ENCODE data around the gene APOL1. TPM values are rescaled to one million over a fixed set of nuclear protein-coding genes. Genes with fewer than 3 reads are reported as not detected.

The APOL1 gene
- total RNA-seq, 1 experiment from 2014 or later = 0.30 TPM

GRCh38 chr22:36223504-36223903 lies 29.4 kb upstream of the APOL1 start:
- CTCF ChIA-PET = interaction anchor here (0.7 kb wide), 1 partner anchor 29 kb away, joined by 3 read pairs; no protein-coding TSS in a partner anchor
- POLR2A ChIA-PET = no interaction called here

More at GRCh38 chr22:36223504-36223903, 29.4 kb upstream of the APOL1 start:
- no TSS peak for BruUV-seq (replicated peaks)
- Histone ChIP-seq H3K4me1 (ENCODE audit: control insufficient read depth in 1 of 2, insufficient read depth in 2 of 2, low read length in 2 of 2) (no peaks in the 10 kb centered on the region), H3K4me2 (ENCODE audit: low read length) (no peak overlapping the region), H3K27me3 (ENCODE audit: insufficient read depth, low read length) (0 out of 2 replicates have a peak, but pooled peaks cover 4% of the 10 kb centered on the region), H3K36me3 (ENCODE audit: control insufficient read depth in 1 of 2, insufficient read depth in 2 of 2, low read length in 2 of 2) (0 out of 4 replicates have a peak, but pooled peaks cover 0 to 6% of the 10 kb centered on the region in 2 experiments), H3K9me3 (ENCODE audit: control insufficient read depth in 1 of 2, insufficient read depth in 1 of 2, low read depth in 1 of 2, low read length in 2 of 2) (no peaks in the 10 kb centered on the region), H4K20me1 (ENCODE audit: insufficient read depth) (no peaks in the 10 kb centered on the region), H3K4me3 (replicated peaks in 1 of 2; ENCODE audit: low read depth in 1 of 2, low read length in 2 of 2) (no peak overlapping the region), H3K79me2 (ENCODE audit: insufficient read depth, low read length) (no peaks in the 10 kb centered on the region), H3K9ac (ENCODE audit: low read length) (no peak overlapping the region), H2AFZ (ENCODE audit: low read depth, low read length, poor library complexity, severe bottlenecking) (no peak overlapping the region), H3K27ac (ENCODE audit: low read depth, low read length) (no peak overlapping the region), H3K9me2 (ENCODE audit: insufficient read depth) (no peaks in the 10 kb centered on the region)
- no peak for DNase-seq (ENCODE audit: low read depth, low spot score)
- TF ChIP-seq MAX (IDR thresholded peaks at IDR 0.05) (no peak), FOSL1 (IDR thresholded peaks at IDR 0.05; ENCODE audit: low read depth) (no peak), POLR2AphosphoS5 (IDR thresholded peaks at IDR 0.05; ENCODE audit: low read depth, low read length) (no peak), EGR1 (IDR thresholded peaks at IDR 0.05; ENCODE audit: low read depth) (no peak), REST (IDR thresholded peaks at IDR 0.05; ENCODE audit: low read depth) (no peak), JUND (IDR thresholded peaks at IDR 0.05) (no peak), RAD21 (IDR thresholded peaks at IDR 0.05; ENCODE audit: low read depth) (no peak), ZBTB33 (IDR thresholded peaks at IDR 0.05; ENCODE audit: extremely low read depth, insufficient replicate concordance, low read length) (no peak), POLR2A (IDR thresholded peaks at IDR 0.05; ENCODE audit: borderline replicate concordance, extremely low read depth, insufficient read depth, insufficient read length) (no peak), ZNF274 (IDR thresholded peaks at IDR 0.05; ENCODE audit: low read depth, low read length) (no peak), SP1 (IDR thresholded peaks at IDR 0.05; ENCODE audit: low read depth) (no peak), CBX3 (IDR thresholded peaks at IDR 0.05; ENCODE audit: low read depth) (no peak), ELF1 (IDR thresholded peaks at IDR 0.05; ENCODE audit: borderline replicate concordance, low read depth) (no peak), ZFX (IDR thresholded peaks at IDR 0.05) (no peak), EZH2phosphoT487 (IDR thresholded peaks at IDR 0.05; ENCODE audit: borderline replicate concordance) (no peak)
- no peak for ATAC-seq
- intact Hi-C loops (cut with micrococcal nuclease) = loop anchor here (10.0 kb wide), 1 partner anchor 79 kb away; no protein-coding TSS in a partner anchor
- RAD21 ChIA-PET (ENCODE audit: low non-redundant PET in 1 of 2, low total read pairs in 2 of 2, uncharacterized antibody in 2 of 2, unreplicated experiment in 2 of 2) = no interaction called here

Measured in HCT116 (cell line).